H7 (cell line): ENCODE data around the gene SLC2A6. TPM values are rescaled to one million over a fixed set of nuclear protein-coding genes. Genes with fewer than 3 reads are reported as not detected.
"Not testable (repeated sequence)": the region's sequence is repeated elsewhere in the genome, so short reads cannot be mapped to it uniquely, and the experiment has no call there.

Experiments used
- DNase-seq: peaks from one replicate; pipeline ENCODE4 v3.0.0; 2012
- H3K27me3 ChIP-seq: 2 replicates; pipeline ENCODE4 v1.6.0; 2011; ENCODE audit warnings: mild to moderate bottlenecking, low read length; ENCODE audit not compliant: control insufficient read depth, insufficient read depth
- H3K36me3 ChIP-seq: replicated peaks from 2 replicates; pipeline ENCODE4 v1.5.1; 2011; ENCODE audit warnings: low read length; ENCODE audit not compliant: control insufficient read depth, insufficient read depth
- H3K4me3 ChIP-seq: 2 replicates; pipeline ENCODE4 v1.5.1; 2011; ENCODE audit warnings: low read depth, mild to moderate bottlenecking, control low read depth, low read length, moderate library complexity; ENCODE audit not compliant: insufficient read depth
- total RNA-seq: library from RNA; depleted of rRNA; stranded (reverse); fragments of >200 nt; shearing (Covaris generic); gene quantifications from 2 replicates; pipeline ENCODE4 v1.2.3, GENCODE V29; 2014

Gene SLC2A6
- total RNA-seq, 1 experiment from 2014 or later, result 13.8 TPM

GRCh38 chr9:133456409-133456808 is 22.5 kb downstream of the SLC2A6 start:
- Histone ChIP-seq H3K36me3 (no peaks in the 10 kb centered on the region), H3K27me3 (no peaks in the 10 kb centered on the region), H3K4me3 (no peak overlapping the region)
- no peak for DNase-seq

- Histone ChIP-seq H3K27me3 (no peaks in the 10 kb centered on the region), H3K36me3 (no peaks in the 10 kb centered on the region), H3K4me3 (no peak overlapping the region)
- no peak for DNase-seq
These were observed 23.0 kb downstream of the SLC2A6 start for GRCh38 chr9:133455936-133456335.

- DNase-seq, result no peak
- Histone ChIP-seq H3K4me3 (no peak overlapping the region), H3K27me3 (no peaks in the 10 kb centered on the region), H3K36me3 (no peaks in the 10 kb centered on the region)
These were observed 23.8 kb downstream of the SLC2A6 start for GRCh38 chr9:133454943-133455673.

- DNase-seq, result no peak
- H3K27me3 ChIP-seq, result no peaks in the 10 kb centered on the region
- no peak overlapping the region for H3K4me3 ChIP-seq
- no peaks in the 10 kb centered on the region for H3K36me3 ChIP-seq
These were observed 24.6 kb downstream of the SLC2A6 start for GRCh38 chr9:133454325-133454724.

- H3K4me3 ChIP-seq, result no peak overlapping the region
- no peak for DNase-seq
These were observed 25.2 kb downstream of the SLC2A6 start for GRCh38 chr9:133453651-133454050.

GRCh38 chr9:133452562-133452961 is 26.3 kb downstream of the SLC2A6 start:
- H3K36me3 ChIP-seq, result no peaks in the 10 kb centered on the region
- H3K27me3 ChIP-seq, result no peaks in the 10 kb centered on the region
- no peak overlapping the region for H3K4me3 ChIP-seq
- no peak for DNase-seq

More at GRCh38 chr9:133453651-133454050, 25.2 kb downstream of the SLC2A6 start:
- Histone ChIP-seq H3K36me3 (no peaks in the 10 kb centered on the region), H3K27me3 (no peaks in the 10 kb centered on the region)

GRCh38 chr9:133451865-133452264 is 27.0 kb downstream of the SLC2A6 start:
- H3K36me3 ChIP-seq, H3K27me3 ChIP-seq, H3K4me3 ChIP-seq, DNase-seq: not testable (repeated sequence)

- H3K4me3 ChIP-seq, result no peak overlapping the region
- no peaks in the 10 kb centered on the region for H3K36me3 ChIP-seq
- DNase-seq, result no peak
- no peaks in the 10 kb centered on the region for H3K27me3 ChIP-seq
These were observed 29.1 kb downstream of the SLC2A6 start for GRCh38 chr9:133449760-133450159.

- Histone ChIP-seq H3K4me3 (no peak overlapping the region), H3K36me3 (no peaks in the 10 kb centered on the region), H3K27me3 (no peaks in the 10 kb centered on the region)
- DNase-seq, result no peak
These were observed 30.4 kb downstream of the SLC2A6 start for GRCh38 chr9:133448487-133448972.

- H3K27me3 ChIP-seq, result no peaks in the 10 kb centered on the region
- H3K4me3 ChIP-seq, result no peak overlapping the region
- no peak for DNase-seq
- no peaks in the 10 kb centered on the region for H3K36me3 ChIP-seq
These were observed 33.5 kb downstream of the SLC2A6 start for GRCh38 chr9:133445293-133445969.

GRCh38 chr9:133443982-133444381 is 34.9 kb downstream of the SLC2A6 start:
- Histone ChIP-seq H3K36me3 (no peaks in the 10 kb centered on the region), H3K27me3 (no peaks in the 10 kb centered on the region), H3K4me3 (no peak overlapping the region)
- DNase-seq, result no peak

- Histone ChIP-seq H3K4me3 (no peak overlapping the region), H3K27me3 (no peaks in the 10 kb centered on the region), H3K36me3 (no peaks in the 10 kb centered on the region)
- DNase-seq, result peak; percentile 76
These were observed 35.7 kb downstream of the SLC2A6 start for GRCh38 chr9:133443248-133443647.

- Histone ChIP-seq H3K27me3 (no peaks in the 10 kb centered on the region), H3K4me3 (no peak overlapping the region), H3K36me3 (no peaks in the 10 kb centered on the region)
- DNase-seq, result no peak
These were observed 37.3 kb downstream of the SLC2A6 start for GRCh38 chr9:133441571-133441970.

- DNase-seq, result no peak
- no peak overlapping the region for H3K4me3 ChIP-seq
- H3K36me3 ChIP-seq, result no peaks in the 10 kb centered on the region
- no peaks in the 10 kb centered on the region for H3K27me3 ChIP-seq
These were observed 38.0 kb downstream of the SLC2A6 start for GRCh38 chr9:133440874-133441273.

- no peaks in the 10 kb centered on the region for H3K36me3 ChIP-seq
- no peaks in the 10 kb centered on the region for H3K27me3 ChIP-seq
- H3K4me3 ChIP-seq, result no peak overlapping the region
- DNase-seq, result no peak
These were observed 39.6 kb downstream of the SLC2A6 start for GRCh38 chr9:133439337-133439736.
